AG04449 (cell line): ENCODE results near the gene SLC15A2.
"Not testable (repeated sequence)": the region's sequence is repeated elsewhere in the genome, so short reads cannot be mapped to it uniquely, and the experiment has no call there.

Source experiments
- CTCF ChIA-PET: fragments of 350-600 bp; formaldehyde crosslinking; extraction: SDS; loops from one replicate; lab custom pipeline; 2021; ENCODE audit warnings: antibody characterized with exemption; lab: Yijun Ruan, JAX
- POLR2A ChIA-PET: fragments of 400-600, 350-600 bp; formaldehyde crosslinking; extraction: SDS; loops from one replicate; lab custom pipeline; 2020; ENCODE audit warnings: antibody characterized with exemption, inconsistent platforms; lab: Yijun Ruan, JAX
- DNase-seq: peaks from one replicate; pipeline ENCODE4 v3.0.0-alpha.2; 2010; ENCODE audit warnings: low read depth, low spot score
- H3K4me3 ChIP-seq: 2 replicates; pipeline ENCODE4 v1.5.1; 2011; ENCODE audit warnings: low read depth, mild to moderate bottlenecking, control low read depth, low read length
- CTCF ChIP-seq: IDR thresholded peaks from one replicate; pipeline ENCODE4 v1.5.1; 2011; ENCODE audit warnings: mild to moderate bottlenecking, moderate library complexity, low read length, control low read depth, inconsistent platforms; ENCODE audit not compliant: insufficient read depth; ENCODE audit errors: missing control alignments

Gene SLC15A2, protein sequence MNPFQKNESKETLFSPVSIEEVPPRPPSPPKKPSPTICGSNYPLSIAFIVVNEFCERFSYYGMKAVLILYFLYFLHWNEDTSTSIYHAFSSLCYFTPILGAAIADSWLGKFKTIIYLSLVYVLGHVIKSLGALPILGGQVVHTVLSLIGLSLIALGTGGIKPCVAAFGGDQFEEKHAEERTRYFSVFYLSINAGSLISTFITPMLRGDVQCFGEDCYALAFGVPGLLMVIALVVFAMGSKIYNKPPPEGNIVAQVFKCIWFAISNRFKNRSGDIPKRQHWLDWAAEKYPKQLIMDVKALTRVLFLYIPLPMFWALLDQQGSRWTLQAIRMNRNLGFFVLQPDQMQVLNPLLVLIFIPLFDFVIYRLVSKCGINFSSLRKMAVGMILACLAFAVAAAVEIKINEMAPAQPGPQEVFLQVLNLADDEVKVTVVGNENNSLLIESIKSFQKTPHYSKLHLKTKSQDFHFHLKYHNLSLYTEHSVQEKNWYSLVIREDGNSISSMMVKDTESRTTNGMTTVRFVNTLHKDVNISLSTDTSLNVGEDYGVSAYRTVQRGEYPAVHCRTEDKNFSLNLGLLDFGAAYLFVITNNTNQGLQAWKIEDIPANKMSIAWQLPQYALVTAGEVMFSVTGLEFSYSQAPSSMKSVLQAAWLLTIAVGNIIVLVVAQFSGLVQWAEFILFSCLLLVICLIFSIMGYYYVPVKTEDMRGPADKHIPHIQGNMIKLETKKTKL

GRCh38 chr3:121894301-121894990, at the start of gene SLC15A2:
SLC15A2 (plus strand) TSS chr3:121894401; CDS start chr3:121894477, 76 bp downstream.
- H3K4me3 ChIP-seq, result no peak within 1 kb of the TSS
- no peak for DNase-seq
- ChIA-PET POLR2A (interaction anchor here (0.7 kb wide), 1 partner anchor 497 kb away, joined by 3 read pairs; no protein-coding TSS in a partner anchor), CTCF (no interaction called here)
- TF ChIP-seq CTCF, result no peak

GRCh38 chr3:121844892-121845291, 49.3 kb upstream of the SLC15A2 start:
- ChIA-PET CTCF (no interaction called here), POLR2A (no interaction called here)
- DNase-seq, result no peak
- H3K4me3 ChIP-seq, result no peak overlapping the region
- no peak for TF ChIP-seq CTCF

GRCh38 chr3:121852256-121852655, 41.9 kb upstream of the SLC15A2 start:
- ChIA-PET CTCF (no interaction called here), POLR2A (no interaction called here)
- no peak for DNase-seq
- no peak for TF ChIP-seq CTCF
- H3K4me3 ChIP-seq, result no peak overlapping the region

- no peak for DNase-seq
- ChIA-PET POLR2A (no interaction called here), CTCF (no interaction called here)
- TF ChIP-seq CTCF, result no peak
- no peak overlapping the region for H3K4me3 ChIP-seq
These were observed 38.6 kb upstream of the SLC15A2 start for GRCh38 chr3:121855555-121855954.

DNA sequence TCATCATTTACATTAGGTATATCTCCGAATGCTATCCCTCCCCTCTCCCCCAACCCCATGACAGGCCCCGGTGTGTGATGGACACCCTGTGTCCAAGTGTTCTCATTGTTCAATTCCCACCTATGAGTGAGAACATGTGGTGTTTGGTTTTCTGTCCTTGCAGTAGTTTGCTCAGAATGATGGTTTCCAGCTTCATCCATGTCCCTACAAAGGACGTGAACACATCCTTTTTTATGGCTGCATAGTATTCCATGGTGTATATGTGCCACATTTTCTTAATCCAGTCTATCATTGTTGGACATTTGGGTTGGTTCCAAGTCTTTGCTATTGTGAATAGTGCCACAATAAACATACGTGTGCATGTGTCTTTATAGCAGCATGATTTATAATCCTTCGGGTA, 36.4 kb upstream of the SLC15A2 start:
- DNase-seq, POLR2A ChIA-PET, H3K4me3 ChIP-seq, CTCF ChIA-PET: not testable (repeated sequence)

DNA sequence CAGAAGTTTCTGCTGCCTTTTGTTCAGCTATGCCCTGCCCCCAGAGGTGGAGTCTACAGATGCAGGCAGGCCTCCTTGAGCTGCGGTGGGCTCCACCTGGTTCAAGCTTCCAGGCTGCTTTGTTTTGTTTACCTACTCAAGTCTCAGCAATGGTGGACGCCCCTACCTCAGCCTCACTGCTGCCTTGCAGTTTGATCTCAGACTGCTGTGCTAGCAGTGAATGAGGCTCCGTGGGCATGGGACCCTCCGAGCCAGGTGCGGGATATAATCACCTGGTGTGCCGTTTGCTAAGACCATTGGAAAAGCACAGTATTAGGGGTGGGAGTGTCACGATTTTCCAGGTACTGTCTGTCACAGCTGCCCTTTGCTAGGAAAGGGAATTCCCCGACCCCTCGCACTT, 31.0 kb upstream of the SLC15A2 start:
- POLR2A ChIA-PET, DNase-seq, H3K4me3 ChIP-seq: not testable (repeated sequence)
- CTCF ChIA-PET, result interaction anchor here (0.7 kb wide), 1 partner anchor 27 kb away, joined by 3 read pairs; no protein-coding TSS in a partner anchor

- H3K4me3 ChIP-seq, result no peak overlapping the region
- no peak for DNase-seq
- TF ChIP-seq CTCF, result no peak
- POLR2A ChIA-PET, result no interaction called here
- CTCF ChIA-PET, result no interaction called here
These were observed 30.4 kb upstream of the SLC15A2 start for GRCh38 chr3:121863801-121864200.
